ENCODE results near the gene MYO3B.

MYO3B gene

DNA sequence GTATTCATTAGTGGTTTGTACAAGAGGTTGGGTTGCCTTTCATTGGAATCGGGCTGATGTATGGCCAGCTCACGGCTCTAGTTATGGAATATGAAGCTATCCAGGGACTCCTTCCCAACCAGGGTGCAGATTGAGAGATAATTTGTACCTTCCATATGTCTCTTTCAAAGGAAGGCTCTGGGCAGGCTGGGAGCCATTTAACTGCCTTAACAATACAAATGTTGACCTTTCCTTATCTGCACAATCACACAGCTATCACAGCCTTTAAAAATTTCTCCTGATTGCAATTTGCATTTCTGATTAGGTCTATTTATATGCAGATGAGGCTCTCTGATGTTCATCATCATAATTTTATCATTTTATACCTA is 58.7 kb downstream of the MYO3B start:
- DNase-seq: no peak

DNA sequence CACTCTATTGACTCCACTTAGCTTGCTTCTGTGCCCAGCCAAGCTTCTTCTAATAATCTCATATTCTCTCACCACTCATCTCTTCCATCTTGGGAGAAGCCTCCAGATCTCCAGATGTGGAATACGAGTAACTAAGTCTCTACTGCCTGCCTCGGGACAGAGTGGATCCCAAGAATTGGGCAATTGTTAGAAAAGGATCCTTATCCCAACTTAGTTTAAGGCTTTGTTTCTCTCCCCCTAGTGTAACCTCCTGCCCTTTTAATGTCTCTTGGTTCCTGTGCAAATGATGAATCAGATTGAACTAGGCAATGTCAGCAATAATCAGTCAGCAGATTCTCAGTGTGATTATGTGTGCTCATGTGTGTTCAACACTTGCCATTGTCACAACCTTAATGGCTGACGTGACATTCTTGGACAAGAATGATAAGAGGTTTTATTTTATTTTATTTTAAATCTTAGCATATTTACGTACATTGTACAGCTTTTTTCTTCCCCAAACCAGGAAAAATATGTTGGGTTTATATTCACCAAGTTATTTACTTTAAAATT is 59.7 kb downstream of the MYO3B start:
- DNase-seq: no peak

DNA sequence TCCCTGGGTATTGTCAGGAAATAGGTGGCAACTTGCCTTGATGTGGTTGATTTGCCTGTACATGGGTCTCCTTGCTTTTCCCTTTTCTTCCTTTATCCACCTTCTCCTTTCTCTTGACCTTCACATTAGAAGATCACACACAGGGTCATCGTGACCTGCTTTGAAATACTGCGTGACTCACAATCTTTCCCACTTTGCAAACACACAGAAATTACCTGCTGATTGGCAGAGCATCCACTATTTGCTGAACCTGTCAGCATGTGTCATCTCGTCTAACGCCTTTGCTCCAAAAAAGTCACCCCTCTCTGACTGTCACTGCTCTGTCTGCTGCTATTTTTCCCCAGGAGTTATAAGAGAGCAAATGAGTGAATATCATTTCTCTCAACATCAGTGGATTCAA is 60.8 kb downstream of the MYO3B start:
- DNase-seq: no peak

DNA sequence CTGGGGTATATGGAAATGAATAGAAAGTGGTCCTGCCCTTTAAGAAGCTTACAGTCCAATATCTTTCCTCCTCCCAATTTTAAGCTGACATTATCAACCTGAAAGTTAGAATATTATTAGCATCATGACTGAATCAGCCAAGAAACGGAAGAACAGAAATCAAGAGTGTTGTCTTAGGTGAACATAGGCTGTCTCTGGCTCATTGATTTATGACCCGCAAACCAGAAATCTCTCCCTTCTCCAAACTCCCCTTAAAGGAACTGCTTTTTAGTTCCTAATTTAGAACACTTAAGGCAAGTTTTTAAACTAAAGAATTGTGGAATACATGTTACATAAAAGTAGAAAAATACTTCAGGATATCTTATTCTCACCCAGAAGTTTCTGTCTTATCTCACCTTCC is 62.7 kb downstream of the MYO3B start:
- no peak for DNase-seq

DNA sequence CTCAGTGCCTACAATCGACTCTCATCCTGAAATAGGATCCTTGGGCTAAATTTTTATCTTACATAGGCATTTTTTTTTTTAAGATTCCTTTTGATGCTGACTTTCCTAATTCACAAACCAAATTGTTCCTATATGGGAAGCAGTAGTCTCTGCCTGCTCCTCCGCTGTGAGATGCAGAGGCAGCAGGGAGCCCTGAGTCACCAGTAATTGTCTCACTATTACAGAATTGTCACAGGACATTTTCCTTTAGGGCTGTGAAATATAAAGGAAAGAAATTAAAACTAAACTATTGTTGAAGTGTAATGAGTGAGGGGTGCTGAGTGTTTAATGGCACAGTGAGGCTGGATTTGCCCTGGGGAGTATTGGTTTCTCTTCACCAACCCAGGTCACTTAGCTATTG is 63.8 kb downstream of the MYO3B start:
- DNase-seq: no peak

DNA sequence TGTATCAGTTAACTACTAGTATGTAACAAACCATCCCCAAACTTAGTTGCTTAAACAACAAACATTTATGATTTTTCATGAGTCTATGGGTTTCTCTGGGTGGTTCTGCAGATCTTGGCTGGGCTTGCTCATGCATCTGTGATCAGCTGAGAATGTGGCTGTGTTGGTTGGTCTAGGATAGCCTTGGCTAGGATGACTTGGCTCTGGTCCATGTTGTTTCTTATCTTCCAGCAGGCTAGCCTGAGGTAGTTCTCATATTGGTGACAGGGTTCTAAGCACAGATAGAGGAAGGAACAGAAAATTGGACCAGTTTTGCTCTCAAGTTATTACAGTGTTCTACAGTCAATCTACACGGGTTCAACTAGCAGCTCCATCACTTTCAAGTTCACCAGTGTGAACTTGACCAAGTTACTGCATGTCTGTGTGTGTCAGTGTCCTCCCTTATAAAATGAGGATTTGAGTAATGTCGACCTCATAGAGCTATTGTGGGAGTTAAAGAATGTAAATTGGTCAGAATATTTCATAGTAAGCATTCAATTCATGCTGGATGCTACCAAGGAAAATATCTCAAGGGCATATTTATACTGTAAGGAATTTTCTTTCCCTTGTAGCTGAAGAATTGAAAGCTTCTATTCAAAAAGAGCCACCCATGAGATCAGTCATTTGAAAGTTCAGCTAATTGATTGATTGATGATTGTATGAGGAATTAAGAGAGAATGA is 65.3 kb downstream of the MYO3B start:
- DNase-seq: no peak

DNA sequence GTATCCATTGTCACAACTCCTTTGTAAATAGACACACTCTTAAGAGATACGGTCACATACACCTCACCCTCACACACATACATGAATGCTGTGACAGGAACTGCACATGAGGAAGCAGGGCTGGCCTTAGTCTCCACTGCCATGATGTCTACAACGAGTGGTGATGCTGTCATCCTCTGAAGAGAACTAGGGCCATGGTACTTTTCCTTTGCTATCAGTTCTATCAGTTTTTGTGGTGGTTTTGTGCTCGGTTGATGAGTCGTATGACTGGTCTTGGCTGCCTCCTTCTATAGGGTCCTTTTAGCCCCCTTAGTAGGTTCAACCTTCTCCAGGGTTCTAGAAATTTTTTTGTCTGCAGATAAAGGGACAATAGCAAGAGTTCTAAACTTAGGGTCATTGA is 66.0 kb downstream of the MYO3B start:
- no peak for DNase-seq

DNA sequence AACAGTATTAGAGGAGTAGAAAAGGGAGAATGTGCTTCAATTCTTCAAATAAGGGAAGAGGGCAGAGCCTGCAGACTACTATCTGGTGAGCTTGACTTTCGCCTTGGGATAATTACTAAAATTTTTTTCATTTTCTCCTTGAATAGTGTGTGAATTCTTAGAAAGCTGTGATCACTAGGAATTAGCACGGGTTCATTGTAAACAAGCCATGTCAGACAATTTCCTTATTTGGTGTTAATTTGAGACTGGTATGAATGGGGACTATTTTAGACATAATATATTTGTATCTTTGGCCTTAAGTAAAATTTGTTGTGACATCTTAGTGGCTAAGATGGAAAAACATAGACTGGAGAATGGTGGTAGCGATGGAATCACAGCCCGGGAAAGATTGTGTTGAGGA is 66.6 kb downstream of the MYO3B start:
- no peak for DNase-seq

DNA sequence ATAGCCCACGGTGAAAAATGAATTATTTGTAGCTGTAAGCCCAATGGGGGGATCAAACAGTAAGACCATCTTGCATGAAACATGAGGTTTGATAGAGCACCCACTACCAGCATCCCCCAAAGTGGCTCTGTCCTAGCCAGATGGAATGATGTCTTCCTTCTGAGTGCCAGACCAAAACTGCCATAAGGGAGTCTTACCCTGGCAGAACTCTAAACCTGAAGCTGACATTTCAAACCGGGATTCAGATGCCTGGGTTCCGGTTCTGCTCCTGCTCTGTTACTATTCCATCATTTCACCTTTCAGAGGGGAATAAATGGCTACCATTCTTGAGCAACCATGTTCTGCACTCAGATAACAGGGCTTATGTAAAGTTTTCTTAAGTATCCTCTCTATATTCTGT is 67.4 kb downstream of the MYO3B start:
- no peak for DNase-seq

DNA sequence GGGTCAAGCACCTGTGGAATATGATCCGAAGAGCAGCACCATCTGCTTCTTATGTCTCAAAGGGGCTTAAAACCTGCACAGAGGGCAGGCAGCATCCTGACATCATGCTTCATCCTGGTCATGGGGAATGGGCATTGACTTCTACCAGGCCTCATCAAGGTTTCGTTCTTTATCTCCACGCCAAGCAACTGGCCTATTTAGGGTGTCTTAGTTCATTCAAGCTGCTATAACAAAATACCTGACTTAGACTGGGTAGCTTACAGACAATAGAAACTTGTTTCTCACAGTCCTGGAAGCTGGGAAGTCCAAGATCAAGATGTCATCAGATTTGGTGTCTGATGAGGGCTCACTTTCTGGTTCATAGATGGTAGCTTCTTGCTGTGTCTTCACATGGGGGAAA is 69.4 kb downstream of the MYO3B start:
- DNase-seq: no peak

DNA sequence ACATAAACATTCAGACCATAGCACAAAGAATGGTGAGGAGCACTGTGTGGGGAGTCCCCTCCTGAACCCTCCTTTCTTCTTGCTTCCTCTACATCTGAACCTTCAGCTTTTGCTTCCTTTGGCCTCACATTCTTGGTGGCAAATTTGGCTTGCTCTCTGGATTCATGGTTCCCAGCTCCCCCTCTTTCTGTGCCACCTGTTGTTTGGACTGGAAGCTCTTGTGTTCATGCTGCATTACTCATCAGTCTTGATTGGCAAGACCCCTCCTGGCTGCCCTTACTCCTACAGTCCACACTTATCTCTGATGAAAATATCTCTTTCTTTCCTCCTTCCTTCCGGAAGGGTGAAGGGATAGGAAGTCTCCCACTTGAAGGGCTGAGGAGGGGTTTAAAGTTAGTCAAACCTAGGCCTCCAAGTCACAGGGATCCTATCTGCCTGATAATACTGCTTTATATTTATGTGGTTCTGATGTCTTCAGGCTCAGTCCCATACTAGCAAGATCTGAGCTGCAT is 70.0 kb downstream of the MYO3B start:
- no peak for DNase-seq

DNA sequence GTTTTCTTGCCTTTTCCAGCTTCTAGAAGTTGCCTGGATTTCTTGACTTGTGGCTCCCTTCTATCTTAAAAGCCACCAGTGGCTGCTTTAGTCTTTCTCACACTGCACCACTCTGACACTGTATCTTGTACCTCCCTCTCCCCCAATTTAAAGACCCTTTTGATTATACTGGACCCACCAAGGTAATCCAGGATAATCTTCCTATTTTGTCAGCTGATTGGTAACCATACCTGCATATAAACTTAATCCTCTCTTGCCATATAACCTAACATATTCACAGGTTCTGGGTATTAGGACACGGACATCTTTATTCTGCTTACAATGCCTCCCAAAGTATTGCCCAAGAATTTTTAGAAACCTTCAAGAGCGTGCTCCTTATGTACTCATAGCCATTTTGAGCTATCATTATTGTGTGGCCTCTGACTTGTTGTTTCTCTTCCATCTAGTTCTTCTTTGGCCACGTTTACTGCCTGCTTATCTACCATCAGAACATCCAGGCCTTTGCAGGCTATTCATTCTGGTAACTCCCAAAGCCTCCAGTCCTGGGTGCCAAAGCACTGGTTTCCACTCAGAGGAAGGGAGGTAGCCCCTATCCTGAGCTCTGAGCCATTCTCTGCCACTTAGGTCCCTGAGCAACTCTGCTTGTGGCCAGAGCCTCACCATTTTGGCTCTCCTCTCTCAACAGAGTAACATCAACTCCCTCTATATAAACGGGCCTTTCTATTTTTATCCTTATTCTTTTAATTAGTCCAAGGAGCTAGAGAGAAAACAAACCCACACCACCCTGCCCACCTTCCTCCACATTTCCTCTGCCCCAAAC is 70.8 kb downstream of the MYO3B start:
- DNase-seq: no peak

DNA sequence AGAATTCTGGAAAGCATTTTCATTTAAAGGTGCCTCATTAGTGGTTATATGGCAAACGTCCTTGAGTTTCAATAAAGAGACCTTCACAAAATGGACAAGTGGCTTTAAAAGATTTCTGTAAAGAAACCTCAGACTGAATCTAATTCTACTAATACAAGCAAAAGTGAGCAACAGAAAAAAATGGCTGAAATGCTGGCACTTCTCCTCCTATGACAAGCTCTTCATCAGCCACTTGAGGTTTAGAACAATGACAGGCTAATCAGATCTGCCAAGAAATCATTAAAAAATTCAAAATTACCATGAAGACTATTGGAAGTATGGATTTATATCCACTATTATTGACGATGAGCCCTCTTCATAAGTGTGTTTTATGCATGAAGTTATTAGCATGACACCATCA is 71.8 kb downstream of the MYO3B start:
- no peak for DNase-seq

DNA sequence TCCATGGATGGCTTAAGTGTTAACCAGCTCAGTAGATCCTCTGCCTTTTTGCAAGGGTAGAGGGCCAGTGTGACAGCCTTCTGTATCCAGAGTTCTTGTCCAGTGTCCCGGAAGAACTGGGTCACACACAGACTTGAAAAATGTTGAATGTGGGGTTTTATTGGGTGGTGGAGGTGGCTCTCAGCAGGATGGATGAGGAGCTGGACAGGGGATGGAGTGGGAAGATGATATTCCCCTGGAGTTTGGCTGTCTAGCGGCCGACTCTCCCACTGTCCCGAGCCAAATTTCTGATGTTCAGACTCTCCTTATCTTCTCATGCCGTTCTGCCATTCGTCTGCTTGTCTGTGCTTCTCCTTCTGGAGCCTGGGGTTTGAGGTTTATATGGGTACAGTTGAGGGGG is 72.6 kb downstream of the MYO3B start:
- no peak for DNase-seq

DNA sequence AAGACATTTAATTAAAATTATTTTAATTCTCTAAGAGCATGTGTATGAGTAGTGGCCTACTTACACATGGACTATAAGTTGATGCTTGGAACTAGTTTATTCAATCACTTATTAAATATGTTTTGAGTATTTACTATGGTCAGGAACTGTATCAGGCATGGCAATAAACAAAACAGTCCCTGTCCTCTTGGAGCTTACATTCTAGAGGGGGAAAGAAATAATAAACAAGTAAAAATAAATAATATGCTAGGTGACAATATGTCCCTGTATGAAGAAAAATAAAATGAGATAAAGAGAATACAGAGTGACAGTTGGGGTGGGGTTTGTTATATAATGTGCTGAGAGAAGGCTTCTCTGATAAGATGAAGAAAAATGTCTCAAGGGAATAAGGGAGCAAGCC is 74.5 kb downstream of the MYO3B start:
- no peak for DNase-seq

DNA sequence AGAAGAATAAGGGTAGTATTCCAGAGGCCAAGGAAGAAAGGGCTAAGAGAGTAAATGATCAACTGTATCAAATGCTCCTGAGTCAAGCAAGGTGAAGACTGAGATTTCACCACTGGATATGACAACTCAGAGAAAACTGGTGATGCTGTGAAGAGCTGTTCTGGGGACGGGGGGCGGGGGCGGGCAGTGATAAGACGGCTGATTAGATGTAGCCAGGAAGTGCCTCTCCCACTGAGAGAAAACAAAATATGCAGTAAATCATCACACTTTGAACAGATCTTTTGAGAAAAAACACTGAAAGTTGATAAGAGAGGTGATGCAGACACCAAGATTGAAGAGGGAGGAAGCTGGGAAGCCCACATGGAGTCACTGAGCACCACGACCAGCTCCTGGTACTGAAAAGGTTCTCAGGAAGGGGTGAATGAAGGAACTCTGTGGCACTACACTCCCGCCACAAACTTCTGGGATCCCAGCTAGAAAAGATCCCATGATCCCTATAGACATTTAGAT is 75.8 kb downstream of the MYO3B start:
- no peak for DNase-seq

DNA sequence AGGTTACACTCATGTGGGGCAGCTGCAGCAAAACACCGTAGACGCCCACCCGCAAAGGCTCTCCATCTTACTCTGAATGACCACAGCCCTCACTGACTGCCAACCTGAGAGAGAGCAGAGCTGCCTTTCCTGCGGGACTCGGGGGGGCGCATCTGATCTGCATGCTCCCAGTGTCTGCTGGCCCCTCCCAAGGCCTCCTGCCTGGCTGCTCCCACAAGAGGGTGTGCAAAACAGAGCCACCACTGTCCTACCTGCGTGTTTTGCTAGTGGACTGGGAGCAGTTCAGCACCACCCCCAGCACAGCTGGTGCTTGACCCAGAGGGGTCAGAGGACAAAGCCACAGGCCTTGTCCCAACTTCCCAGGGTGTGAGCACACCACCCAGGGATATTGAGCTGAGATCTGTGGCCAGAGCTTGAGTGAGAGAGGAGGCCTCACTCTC is 76.4 kb downstream of the MYO3B start:
- no peak for DNase-seq

DNA sequence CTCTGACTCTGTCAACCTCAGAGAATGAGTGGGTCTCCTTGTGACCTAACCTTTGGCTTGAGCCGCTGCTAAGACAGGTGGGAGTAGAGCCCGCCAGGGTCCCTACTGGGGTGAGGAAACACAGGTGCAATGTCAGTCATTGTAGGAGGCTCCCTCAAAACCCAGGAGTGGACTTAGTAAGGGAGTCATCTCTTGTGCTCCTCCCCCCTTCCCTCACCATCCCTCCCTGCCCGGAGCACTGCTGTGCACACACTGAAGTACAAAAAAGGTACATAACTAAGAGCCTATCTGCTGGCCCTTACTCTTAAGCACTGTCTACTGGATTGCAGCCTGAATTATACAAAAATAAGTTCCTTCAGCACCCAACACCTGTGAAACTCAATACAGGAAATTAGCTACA is 77.2 kb downstream of the MYO3B start:
- no peak for DNase-seq

DNA sequence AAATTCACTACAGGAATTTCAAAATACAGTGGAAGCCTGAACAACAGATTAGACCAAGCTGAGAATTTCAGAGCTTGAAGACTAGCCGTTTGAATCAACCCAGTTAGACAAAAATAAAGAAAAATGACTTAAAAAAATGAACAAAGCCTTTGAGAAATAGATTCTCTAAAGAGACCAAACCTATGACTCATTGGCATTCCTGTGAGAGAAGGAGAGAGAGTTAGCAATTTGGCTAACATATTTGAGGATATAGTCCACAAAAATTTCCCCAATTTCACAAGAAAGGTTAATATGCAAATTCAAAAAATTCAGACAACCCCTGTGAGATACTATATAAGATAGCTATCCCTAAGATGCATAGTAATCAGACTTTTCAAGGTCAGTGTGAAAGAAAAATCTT is 78.0 kb downstream of the MYO3B start:
- DNase-seq: no peak

DNA sequence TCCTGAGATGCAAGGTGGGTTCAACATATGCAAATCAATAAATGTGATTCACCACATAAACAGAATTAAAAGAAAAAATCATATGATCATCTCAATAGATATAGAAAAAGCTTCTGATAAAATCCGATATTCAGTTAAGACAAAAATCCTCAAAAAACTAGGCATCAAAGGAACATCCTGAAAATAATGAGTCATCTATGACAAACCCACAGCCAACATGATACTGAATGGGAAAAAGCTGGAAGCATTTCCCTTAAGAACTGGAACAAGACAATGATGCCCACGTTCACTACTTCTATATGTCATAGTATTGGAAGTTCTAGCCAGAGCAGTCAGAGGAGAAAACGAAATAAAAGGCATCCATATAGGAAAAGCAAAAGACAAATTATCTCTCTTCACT is 80.4 kb downstream of the MYO3B start:
- DNase-seq: no peak

DNA sequence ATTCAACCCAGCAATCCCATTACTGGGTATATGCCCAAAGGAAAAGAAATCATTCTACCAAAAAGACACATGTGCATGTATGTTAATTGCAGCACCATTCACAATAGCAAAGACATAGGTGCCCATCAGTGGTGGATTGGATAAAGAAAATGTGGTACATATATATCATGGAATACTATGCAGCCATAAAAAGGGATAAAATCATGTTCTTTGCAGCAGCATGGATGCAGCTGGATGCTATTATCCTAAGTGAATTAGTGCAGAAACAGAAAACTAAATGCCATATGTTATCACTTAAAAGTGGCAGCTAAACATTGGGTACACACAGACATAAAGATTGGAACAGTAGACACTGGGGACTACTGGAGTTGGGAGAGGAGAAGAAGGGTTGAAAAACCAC is 82.2 kb downstream of the MYO3B start:
- DNase-seq: no peak

DNA sequence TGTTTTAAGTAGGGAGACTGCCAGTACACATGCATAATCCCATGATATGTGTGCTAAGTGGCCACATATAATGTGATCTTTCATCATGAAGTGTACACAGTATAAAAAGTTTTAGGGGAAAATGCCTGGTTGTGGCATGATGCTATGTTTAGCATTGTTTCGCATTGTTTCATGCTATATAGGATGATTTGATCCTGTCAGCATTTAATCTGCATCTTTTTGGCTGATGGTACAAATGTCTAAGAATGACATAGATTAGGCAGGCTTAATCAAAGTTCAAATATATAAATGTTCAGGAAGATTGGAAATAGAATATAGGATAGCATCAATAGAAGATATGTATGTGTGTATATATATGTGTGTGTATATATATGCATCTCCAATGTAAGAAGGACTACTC is 83.6 kb downstream of the MYO3B start:
- DNase-seq: no peak

Measured in anterior cingulate cortex (tissue), 58 donors.